Loucy (cell line): ENCODE data around the gene CPSF4L.

ENCODE experiments used
- CTCF ChIP-seq: fragments of 200-600 bp; sonication (generic); conservative IDR thresholded peaks from 2 replicates; pipeline ENCODE4 v1.5.1; 2014; ENCODE audit warnings: mild to moderate bottlenecking, antibody characterized with exemption, low read length
- EZH2phosphoT487 ChIP-seq: fragments of 200-600 bp; IDR thresholded peaks from 2 replicates; pipeline ENCODE4 v1.6.1; 2018; ENCODE audit warnings: antibody characterized with exemption, mild to moderate bottlenecking, moderate library complexity, borderline replicate concordance

GRCh38 chr17:73234736-73235135, 26.9 kb downstream of the CPSF4L start:
- no peak for TF ChIP-seq CTCF
- TF ChIP-seq EZH2phosphoT487: no peak
